ENCODE results near the gene TRIM65. TPM values are rescaled to one million over a fixed set of nuclear protein-coding genes. Genes with fewer than 3 reads are reported as not detected.
"Not testable (repeated sequence)": the region's sequence is repeated elsewhere in the genome, so short reads cannot be mapped to it uniquely, and the experiment has no call there.

Gene TRIM65
- polyA plus RNA-seq, 10 donors = 9.2 to 20.8 (median 13.9) TPM

DNA sequence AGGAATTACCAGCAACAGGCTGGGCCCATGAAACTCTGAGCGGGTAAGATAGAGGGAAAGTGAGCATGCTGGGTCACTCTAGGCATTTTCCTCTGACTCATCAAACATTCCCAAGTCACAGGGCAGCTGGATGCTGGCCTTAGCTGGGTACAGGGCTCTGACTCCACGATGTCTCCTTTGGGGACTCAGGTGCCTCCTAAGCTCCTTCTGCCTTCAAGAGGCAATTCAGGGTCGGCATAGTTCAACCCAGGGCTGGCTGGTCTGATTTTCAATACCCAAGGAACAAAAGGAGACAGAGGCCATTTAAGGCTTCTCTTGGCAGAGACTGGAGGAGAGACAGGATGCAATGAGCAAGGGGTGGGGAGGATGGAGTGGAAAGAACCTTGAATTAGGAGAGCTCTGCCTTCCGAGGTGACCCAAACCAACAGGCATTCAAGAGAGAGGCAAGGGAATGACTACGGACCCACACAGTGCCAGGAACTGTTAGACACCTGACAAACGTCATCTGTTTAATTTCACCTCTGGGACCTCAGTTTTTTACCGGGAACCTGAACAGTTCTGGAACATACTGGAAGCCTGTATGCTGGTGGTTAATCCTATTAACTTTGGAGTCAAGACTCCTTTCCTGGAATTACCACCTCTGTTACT, 42.5 kb downstream of the TRIM65 start:
- peak in 1 of 3 donors; percentile 50 for DNase-seq

DNA sequence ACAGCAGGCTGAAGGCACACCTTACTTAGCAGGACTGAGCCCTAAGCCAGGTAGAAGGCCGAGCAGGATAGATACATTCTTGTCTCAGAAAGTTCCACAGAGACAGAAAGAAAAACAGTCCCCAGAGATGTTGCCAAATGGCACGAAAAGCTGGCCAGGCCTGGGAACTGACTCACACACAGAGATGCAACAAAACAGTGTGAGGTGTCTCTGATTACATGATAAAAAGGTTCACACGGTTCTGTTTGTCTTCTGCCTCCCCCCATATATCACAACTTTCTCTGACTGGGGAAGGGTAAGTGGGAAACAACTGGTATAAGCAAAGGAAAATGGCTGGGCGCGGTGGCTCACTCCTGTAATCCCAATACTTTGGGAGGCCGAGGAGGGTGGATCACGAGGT, 43.3 kb downstream of the TRIM65 start:
- no peak for DNase-seq

DNA sequence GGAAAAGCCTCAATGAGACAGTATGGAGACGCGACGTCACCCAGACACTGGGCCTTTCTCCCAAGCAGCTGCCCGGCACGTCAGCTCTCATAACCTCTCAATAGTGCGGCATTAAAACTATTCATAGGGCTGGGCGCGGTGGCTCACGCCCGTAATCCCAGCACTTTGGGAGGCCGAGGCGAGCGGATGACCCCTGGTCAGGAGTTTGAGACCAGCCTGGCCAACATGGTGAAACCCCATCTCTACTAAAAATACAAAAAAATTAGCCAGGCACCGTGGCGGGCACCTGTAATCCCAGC, 45.1 kb downstream of the TRIM65 start:
- DNase-seq = not testable (repeated sequence)

GRCh38 chr17:75850928-75851692, 45.6 kb downstream of the TRIM65 start:
- DNase-seq = no peak

GRCh38 chr17:75849724-75850123, 47.0 kb downstream of the TRIM65 start:
- no peak for DNase-seq

DNA sequence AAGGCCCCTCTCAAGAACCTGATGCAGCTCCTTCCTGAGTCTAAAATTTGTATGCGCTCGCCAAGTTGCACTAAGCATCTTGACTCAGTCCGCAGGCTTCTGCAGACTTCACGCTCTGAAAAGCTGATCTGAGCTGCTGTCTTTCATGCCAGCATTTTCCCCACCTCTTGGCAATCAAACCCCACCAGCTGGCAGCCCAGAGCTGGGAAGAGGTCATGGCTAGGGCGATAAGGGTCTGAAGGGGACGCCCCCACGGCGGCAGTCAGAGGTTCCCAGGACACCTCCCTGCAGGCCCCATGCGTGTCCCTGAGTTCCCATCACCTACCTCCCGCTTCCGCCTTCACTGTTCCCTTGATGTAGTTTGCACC, 47.5 kb downstream of the TRIM65 start:
- DNase-seq = no peak

GRCh38 chr17:75848523-75849278, 48.0 kb downstream of the TRIM65 start:
- no peak for DNase-seq

GRCh38 chr17:75847614-75848522, 48.9 kb downstream of the TRIM65 start:
- no peak for DNase-seq

DNA sequence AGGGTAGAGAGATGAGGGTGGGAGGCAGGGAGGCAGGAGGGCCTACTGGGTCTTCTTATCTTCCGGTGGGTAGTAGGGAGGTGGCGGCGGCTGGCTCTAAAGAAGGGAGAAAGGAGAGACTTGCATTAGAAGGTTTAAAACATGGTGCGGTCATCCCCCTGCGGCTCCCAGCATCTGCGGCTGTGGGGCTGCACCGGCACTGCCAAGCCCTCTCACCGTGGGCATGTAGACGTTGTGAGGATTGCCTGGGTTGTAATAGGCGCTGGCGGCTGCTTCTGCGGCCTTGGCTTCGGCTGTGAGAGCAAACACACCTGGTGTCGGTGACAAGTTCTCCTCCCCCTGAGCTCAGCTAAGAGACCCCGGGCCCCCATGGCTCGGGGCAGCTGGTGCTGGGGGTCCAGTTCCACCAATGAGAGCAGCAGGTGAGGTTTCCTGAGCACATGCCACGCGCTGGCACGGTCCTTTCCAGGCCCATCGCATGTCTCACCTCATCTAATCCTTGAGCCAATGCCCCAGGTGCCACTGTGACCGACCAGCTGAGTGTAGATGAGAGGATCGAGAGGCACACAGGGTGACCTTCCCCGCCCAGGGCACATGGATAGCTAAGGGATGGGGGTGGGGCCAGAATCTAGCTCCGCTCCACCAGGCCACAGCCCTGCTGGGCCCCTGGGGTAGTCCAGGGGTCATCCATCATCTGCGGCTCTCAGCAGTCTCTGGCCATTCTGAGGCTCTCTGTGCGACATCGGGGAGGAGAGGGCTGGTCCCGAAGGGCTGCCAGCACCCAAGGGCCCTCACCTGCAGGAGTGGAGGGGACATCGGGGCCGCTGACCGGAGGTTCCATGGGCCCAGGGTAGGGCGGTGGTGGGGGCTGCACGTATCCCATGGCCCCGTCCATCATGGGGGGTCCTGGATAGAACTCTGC, 49.8 kb downstream of the TRIM65 start:
- no peak for DNase-seq

DNA sequence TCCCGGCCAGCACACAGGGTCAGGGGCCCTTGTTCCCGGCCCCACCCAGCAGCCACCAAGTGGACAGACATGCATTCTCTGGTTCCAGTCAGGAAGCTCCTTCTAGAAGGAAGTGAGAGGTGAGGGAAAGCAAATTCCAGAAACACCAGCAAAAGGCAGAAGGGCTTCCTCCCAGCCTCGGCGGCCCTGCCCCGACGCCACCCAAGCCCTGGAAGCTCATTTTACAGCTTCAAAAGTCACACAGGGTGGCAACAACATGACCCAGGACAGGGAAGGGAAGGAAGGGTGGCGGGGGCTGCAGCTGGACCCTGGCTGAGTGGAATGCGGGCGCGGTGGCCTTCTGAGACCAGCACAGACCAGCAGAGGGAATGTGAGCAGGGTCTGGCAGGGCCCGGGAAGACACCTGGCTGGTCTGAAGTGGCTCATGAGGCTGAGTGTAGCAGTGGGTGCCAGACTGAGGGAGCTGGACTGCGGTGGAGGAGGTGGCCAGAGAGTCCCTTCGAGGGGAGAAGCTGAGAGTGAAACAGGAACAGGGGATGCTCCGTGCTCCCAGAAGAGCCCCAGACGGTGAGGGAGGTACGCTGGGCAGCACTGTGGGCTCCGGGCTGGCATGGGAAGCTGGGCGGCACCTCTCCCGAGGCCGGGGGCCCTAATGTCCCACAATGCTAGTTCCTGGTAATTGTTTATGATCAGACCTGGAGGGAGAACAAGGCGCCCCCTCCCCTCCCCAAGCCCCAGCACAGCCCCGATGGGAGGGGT, 50.6 kb downstream of the TRIM65 start:
- DNase-seq = no peak

- peak in 1 of 3 donors; percentile 67 for DNase-seq
Measured at GRCh38 chr17:75845058-75845711, 51.6 kb downstream of the TRIM65 start.

GRCh38 chr17:75844530-75845057, 52.2 kb downstream of the TRIM65 start:
- DNase-seq = no peak

GRCh38 chr17:75843577-75844529, 52.9 kb downstream of the TRIM65 start, which contains the start of gene UNC13D:
TSS of gene UNC13D (minus strand) at chr17:75844404. CDS start at chr17:75844337, 67 bp downstream.
- no peak for DNase-seq

DNA sequence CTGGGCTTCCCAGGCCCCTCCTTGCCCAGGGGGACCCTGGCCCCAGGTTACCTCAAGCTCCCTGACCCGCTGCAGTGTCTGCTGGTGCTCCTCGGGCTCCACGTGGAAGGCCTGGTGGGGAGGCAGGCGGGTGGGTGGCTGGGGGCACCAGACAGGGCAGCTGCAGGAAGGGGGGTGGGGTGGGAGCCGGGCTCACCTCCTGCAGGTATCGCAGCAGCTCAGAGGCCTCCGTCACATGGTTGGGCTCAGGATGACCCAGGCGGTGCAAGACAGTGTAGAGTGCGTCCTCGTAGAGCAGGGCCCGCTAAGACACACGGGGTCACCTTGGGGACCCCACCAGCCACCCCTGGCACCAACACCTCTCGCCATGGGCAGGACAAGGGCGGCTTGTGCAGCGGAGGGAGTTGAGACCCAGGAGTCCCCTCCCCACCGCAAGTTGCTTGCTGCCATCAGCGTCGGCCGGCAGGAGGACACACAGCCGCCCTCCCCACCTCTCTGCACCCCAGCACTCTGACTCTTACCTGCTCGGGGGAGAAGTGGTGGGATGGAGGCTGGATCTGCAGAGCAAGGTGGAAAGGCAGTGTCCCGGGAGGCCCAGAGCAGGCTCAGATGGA, 53.7 kb downstream of the TRIM65 start:
- DNase-seq = no peak

DNA sequence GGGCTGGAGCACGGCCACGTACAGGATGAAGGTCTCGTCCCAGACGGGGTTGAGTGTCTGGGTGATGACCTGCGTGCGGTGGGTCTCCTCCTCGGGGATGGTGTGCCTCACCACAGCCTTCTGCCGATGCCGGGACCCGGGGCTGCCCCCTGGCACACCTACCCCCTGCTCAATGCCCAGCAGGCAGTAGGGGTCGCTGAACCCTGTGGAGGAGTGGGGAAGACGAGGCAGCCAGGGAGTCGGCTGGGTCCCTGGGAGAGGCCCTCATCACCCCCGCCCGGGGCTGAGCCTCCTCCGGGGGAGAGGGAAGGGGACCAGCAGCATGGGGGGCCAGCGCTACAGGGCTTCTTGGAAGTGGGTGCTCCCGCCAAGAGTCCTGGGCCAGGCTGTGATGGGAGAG, 54.3 kb downstream of the TRIM65 start:
- DNase-seq = no peak

- DNase-seq = no peak
Measured at GRCh38 chr17:75840799-75841164, 56.0 kb downstream of the TRIM65 start.

All from muscle of back (tissue), 11 donors.